Activated CD4-positive, CD25-positive, alpha-beta regulatory T cell (primary cell): ENCODE results near the gene TAF11L6.
"Not testable (repeated sequence)": the region's sequence is repeated elsewhere in the genome, so short reads cannot be mapped to it uniquely, and the experiment has no call there.

ENCODE experiments used
- DNase-seq, 4 experiments: peaks; one replicate each; lab custom pipeline; 2025; lab: John Stamatoyannopoulos, UW

The TAF11L6 gene

DNA sequence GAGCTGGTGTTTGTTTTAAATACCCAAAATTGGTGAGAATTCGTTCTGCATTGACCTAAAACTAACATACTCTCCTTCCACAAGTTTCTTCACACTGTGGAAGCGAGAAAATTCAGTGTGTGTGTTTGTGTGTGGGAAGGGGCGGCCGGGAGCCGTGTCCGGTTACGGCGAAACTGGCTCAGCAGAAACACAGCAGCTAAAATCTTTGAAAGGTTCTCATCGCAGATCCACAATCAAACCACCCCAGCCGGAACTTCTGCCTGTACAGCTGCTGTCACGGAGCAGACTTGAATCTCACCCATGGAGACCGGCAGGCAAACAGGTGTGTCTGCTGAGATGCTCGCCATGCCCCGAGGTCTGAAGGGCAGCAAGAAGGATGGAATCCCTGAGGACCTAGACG is at the start of gene TAF11L6:
TAF11L6 (plus strand) TSS at position 301 of the 400 bp plus-strand sequence.
- not testable (repeated sequence) for DNase-seq

DNA sequence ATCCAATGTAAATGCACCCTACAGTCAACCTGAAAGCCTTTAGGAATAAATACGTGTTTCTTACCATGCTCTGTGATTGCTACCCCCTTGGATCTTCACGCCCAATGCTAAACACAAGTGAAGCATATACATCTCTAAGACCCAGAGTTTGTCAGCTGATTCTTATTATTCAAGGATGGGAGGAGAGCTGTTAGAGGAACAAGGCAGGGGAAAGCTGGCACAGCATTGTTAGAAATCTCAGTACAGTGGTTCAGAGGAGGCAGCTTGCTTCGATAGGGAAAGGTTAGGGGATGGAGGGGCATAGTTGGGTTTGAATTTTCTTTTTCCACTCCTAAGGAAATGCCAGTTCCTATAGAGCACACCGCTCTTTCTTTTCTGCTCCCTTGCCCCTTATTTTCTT is 47.1 kb upstream of the TAF11L6 start:
- no peak for DNase-seq

DNA sequence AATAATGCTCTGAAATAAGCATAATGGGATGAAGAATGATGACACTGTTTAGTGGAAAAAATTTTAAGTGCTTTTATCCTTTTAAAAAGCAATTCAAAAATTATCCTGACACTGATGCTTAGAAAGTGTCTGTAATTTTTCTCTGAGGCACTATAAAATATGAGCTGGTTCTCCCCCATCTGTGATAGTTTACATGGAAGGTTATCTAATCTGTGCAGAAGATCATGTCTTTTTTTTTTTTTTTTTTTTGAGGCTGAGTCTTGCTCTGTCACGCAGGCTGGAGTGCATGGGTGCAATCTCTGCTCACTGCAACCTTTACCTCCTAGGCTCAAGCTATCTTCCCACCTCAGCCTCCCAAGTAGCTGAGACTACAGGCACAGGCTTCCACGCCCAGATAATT is 45.7 kb upstream of the TAF11L6 start:
- DNase-seq, result no peak

DNA sequence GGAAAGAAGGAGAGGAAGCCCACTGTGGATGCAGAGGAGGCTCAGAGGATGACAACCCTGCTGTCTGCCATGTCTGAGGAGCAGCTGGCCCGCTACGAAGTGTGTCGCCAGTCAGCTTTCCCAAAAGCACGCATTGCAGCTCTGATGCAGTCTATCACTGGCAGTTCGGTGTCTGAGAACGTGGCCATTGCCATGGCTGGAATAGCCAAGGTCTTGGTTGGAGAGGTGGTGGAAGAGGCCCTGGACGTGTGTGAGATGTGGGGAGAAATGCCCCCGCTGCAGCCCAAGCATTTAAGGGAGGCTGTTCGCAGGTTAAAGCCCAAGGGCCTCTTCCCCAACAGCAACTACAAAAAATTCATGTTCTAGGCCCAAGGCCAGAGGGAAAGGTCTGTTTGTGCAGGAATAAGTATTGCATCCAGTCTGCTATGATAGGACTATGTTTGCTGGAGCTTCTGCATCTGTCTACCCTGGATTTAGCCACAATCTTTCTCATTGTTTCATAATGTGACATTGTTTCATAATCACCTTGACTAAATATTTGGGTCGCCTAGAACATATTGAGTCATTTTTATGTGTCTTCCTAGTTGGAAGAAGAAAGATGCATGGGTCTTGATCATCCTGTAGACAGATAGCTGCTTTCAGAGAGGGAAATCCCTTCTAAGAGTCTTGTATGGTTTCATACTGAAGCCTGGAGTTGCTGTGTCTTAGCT is 41.9 kb upstream of the TAF11L6 start:
- not testable (repeated sequence) for DNase-seq

DNA sequence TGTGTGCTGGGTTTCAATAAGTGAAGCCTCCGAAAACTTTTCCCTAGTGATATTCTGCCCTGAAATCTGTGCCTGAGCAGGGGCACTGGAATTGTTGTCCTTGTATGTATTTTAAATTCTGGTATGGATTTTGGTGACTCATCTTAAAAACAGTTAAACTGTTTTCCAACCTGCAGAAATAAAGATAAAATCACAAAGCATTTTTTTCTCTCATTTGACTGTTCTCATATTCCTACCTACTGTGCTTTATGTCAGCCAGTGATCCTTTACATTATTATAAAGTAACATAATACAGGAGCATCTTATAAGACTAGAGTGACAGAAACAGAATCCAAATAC is 41.3 kb upstream of the TAF11L6 start:
- no peak for DNase-seq

DNA sequence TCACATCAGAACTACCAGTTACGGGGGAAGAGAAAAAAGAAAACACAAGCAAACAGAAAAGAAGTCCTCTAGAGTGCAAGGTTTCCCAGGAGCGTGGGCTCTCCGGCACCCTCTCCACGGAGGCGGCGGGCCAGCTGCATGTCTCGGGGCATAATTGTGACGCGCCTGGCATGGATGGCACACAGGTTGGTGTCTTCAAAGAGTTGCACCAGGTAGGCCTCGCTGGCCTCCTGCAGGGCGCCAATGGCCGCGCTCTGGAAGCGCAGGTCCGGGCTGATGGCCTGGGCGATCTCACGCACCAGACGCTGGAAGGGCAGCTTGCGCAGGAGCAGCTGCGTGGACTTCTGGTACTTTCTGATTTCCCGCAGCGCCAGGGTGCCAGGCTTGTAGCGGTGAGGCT is 37.2 kb upstream of the TAF11L6 start:
- DNase-seq, result not testable (repeated sequence)

DNA sequence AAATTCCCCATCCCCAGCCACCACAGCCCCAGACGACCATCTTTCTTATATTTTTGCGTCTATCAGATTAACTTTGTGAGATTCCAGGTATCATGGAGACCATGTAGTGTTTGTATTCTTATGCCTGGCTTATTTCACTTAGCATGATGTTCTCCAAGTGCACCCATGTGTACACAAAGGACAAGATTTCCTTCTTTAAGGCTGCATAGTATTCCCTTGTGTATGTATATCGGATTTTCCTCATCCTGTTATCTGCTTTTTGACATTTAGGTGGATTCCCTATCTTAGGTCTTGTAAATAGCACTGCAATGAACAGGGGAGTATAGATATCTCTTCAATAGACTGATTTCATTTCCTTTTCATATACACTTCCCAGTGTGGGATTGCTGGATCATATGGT is 35.7 kb upstream of the TAF11L6 start:
- DNase-seq, result no peak

DNA sequence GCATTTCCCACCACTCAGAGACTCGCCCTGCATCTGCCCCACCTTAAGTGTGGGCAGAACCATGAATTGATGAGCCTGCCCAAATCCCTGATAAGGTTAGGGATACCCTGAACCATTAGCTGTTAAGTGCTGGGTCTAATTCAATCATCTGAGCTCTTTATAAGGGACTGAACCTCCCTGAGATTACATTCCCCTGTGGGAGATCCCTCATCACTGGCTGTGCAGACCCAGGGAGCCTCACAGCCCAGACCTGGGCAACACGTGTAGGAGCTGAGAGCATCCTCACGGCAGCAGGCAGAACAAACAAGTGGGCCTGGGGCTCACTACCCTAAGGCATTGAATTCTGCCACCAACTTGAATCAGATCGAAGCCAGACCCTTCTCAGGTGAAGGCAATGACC is 31.0 kb upstream of the TAF11L6 start:
- no peak for DNase-seq

DNA sequence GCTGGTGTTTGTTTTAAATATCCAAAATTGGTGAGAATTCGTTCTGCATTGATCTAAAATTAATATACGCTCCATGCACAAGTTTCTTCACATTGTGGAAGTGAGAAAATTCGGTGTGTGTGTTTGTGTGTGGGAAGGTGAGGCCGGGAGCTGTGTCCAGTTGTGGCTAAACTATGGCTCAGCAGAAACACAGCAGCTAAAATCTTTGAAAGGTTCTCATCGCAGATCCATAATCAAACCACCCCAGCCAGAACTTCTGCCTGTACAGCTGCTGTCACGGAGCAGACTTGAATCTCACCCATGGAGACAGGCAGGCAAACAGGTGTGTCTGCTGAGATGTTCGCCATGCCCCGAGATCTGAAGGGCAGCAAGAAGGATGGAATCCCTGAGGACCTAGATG is 30.5 kb upstream of the TAF11L6 start, which contains the start of gene TAF11L2:
TAF11L2 (plus strand) TSS at position 301 of the 400 bp plus-strand sequence.
- not testable (repeated sequence) for DNase-seq

DNA sequence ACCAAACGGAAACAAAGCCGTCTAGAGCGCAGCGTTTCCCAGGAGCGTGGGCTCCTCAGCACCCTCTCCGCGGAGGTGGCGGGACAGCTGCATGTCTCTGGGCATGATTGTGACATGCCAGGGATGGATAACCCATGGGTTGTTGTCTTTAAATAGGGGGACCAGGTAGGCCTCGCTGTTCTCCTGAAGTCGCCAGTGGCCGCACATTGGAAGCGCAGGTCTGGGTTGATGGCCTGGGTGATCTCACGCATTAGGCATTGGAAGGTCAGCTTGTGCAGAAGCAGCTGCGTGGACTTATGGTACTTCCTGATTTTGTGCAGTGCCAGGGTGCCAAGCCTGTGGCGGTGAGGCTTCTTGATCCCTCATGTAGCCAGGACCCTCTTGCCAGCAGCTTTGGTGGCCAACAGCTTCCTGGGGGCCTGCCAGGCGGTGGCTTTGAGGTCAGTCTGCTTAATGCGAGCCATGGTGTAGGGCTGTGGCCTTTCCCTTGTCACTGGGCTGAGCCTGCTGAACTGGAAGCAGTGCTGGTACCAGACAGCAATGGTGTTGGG is 16.6 kb upstream of the TAF11L6 start:
- DNase-seq, result no peak

DNA sequence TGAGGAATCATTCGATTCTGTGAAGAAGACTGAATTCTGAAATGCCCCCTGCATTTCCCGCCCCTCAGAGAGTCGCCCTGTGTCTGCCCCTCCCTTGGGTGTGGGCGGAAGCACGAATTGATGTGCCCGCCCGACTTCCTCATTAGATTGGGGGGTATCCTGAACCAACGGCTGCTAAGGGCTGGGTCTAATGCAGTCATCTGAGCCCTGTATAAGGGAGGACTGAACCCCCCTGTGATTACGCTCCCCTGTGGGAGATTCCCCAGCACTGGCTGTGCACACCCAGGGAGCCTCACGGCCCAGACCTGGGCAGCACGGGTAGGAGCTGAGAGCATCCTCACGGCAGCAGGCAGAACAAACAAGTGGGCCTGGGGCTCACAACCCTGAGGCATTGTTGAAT is 10.9 kb upstream of the TAF11L6 start:
- not testable (repeated sequence) for DNase-seq

DNA sequence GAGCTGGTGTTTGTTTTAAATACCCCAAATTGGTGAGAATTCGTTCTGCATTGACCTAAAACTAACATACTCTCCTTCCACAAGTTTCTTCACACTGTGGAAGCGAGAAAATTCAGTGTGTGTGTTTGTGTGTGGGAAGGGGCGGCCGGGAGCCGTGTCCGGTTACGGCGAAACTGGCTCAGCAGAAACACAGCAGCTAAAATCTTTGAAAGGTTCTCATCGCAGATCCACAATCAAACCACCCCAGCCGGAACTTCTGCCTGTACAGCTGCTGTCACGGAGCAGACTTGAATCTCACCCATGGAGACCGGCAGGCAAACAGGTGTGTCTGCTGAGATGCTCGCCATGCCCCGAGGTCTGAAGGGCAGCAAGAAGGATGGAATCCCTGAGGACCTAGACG is 10.4 kb upstream of the TAF11L6 start, which contains the start of gene TAF11L3:
TAF11L3 (plus strand) TSS at position 301 of the 400 bp plus-strand sequence.
- not testable (repeated sequence) for DNase-seq

DNA sequence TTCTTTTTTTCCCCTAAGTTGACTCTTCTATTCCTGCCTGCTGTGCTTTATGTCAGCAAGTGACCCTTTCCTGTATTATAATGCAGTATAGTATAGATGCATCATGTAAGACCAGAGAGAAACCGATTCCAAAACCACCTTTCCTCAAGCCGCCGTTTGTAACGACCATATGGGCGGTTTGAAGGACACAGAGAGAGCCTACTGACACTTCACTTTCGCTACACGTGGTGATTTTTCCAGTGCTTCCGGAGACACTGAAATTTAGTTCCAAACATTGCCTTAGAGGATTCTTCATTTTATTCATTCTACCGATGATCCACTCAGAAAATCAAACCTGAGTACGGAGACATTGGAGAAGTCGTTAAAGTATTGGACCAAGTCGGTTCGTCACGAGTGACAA is 9.0 kb upstream of the TAF11L6 start:
- DNase-seq, result not testable (repeated sequence)

DNA sequence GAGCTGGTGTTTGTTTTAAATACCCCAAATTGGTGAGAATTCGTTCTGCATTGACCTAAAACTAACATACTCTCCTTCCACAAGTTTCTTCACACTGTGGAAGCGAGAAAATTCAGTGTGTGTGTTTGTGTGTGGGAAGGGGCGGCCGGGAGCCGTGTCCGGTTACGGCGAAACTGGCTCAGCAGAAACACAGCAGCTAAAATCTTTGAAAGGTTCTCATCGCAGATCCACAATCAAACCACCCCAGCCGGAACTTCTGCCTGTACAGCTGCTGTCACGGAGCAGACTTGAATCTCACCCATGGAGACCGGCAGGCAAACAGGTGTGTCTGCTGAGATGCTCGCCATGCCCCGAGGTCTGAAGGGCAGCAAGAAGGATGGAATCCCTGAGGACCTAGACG is 7.0 kb upstream of the TAF11L6 start, which contains the start of gene TAF11L4:
TAF11L4 (plus strand) TSS at position 301 of the 400 bp plus-strand sequence.
- not testable (repeated sequence) for DNase-seq

DNA sequence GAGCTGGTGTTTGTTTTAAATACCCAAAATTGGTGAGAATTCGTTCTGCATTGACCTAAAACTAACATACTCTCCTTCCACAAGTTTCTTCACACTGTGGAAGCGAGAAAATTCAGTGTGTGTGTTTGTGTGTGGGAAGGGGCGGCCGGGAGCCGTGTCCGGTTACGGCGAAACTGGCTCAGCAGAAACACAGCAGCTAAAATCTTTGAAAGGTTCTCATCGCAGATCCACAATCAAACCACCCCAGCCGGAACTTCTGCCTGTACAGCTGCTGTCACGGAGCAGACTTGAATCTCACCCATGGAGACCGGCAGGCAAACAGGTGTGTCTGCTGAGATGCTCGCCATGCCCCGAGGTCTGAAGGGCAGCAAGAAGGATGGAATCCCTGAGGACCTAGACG is 3.5 kb upstream of the TAF11L6 start, which contains the start of gene TAF11L5:
TAF11L5 (plus strand) TSS at position 301 of the 400 bp plus-strand sequence.
- DNase-seq, result not testable (repeated sequence)

DNA sequence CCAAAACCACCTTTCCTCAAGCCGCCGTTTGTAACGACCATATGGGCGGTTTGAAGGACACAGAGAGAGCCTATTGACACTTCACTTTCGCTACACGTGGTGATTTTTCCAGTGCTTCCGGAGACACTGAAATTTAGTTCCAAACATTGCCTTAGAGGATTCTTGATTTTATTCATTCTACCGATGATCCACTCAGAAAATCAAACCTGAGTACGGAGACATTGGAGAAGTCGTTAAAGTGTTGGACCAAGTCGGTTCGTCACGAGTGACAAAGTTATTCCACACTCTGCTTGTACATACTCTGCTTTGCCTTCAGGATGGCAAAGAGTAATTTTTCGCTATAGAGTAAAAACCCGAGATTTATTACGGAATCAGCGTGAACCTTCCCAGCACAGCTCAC is 2.0 kb upstream of the TAF11L6 start:
- DNase-seq, result not testable (repeated sequence)
